Fibroblast of pulmonary artery (primary cell): ENCODE results near the gene ASMTL.
"Not testable (repeated sequence)": the region's sequence is repeated elsewhere in the genome, so short reads cannot be mapped to it uniquely, and the experiment has no call there.

Source experiments
- DNase-seq: peaks from one replicate; pipeline ENCODE4 v3.0.0-alpha.2; 2010; ENCODE audit warnings: low read depth
- H3K4me3 ChIP-seq: replicated peaks from 2 replicates; pipeline ENCODE4 v1.5.1; 2011; ENCODE audit warnings: low read depth, mild to moderate bottlenecking, control low read depth, low read length, moderate library complexity
- CTCF ChIP-seq: IDR thresholded peaks from 2 replicates; pipeline ENCODE4 v1.5.1; 2011; ENCODE audit warnings: mild to moderate bottlenecking, control low read depth, low read length, inconsistent platforms; ENCODE audit errors: missing control alignments

The ASMTL gene

GRCh38 chrX:1417921-1418771, 34.6 kb downstream of the ASMTL start:
- H3K4me3 ChIP-seq, result no peak overlapping the region
- TF ChIP-seq CTCF, result no peak
- DNase-seq, result no peak

GRCh38 chrX:1416965-1417760, 35.5 kb downstream of the ASMTL start:
- DNase-seq, result no peak

GRCh38 chrX:1416327-1416784, 36.4 kb downstream of the ASMTL start:
- no peak for TF ChIP-seq CTCF
- H3K4me3 ChIP-seq, result no peak overlapping the region
- DNase-seq, result no peak

More at GRCh38 chrX:1416965-1417760, 35.5 kb downstream of the ASMTL start:
- TF ChIP-seq CTCF, result no peak
- H3K4me3 ChIP-seq, result no peak overlapping the region

- DNase-seq, result no peak
- TF ChIP-seq CTCF, result no peak
- H3K4me3 ChIP-seq, result no peak overlapping the region
These were observed 40.1 kb downstream of the ASMTL start for GRCh38 chrX:1412551-1413161.

GRCh38 chrX:1411326-1411725, 41.4 kb downstream of the ASMTL start:
- H3K4me3 ChIP-seq, result no peak overlapping the region
- no peak for TF ChIP-seq CTCF
- no peak for DNase-seq

GRCh38 chrX:1407035-1407434, 45.7 kb downstream of the ASMTL start:
- TF ChIP-seq CTCF, result no peak
- H3K4me3 ChIP-seq, result no peak overlapping the region
- no peak for DNase-seq

- DNase-seq, H3K4me3 ChIP-seq: not testable (repeated sequence)
These were observed 46.9 kb downstream of the ASMTL start for GRCh38 chrX:1405769-1406168.

GRCh38 chrX:1403867-1404266, 48.8 kb downstream of the ASMTL start:
- not testable (repeated sequence) for DNase-seq, H3K4me3 ChIP-seq
